ENCODE results near the gene MXD3.

MXD3 gene

GRCh38 chr5:177302354-177303110 is 9.2 kb downstream of the MXD3 start:
- no peak for DNase-seq

GRCh38 chr5:177301503-177302165 is 10.1 kb downstream of the MXD3 start:
- DNase-seq = no peak

- DNase-seq = no peak
These were observed 10.7 kb downstream of the MXD3 start for GRCh38 chr5:177300951-177301350.

GRCh38 chr5:177300236-177300880 is 11.3 kb downstream of the MXD3 start:
- no peak for DNase-seq

GRCh38 chr5:177299697-177300096 is 12.0 kb downstream of the MXD3 start:
- DNase-seq = no peak

GRCh38 chr5:177297922-177298321 is 13.8 kb downstream of the MXD3 start:
- DNase-seq = no peak

- DNase-seq = no peak
These were observed 15.1 kb downstream of the MXD3 start for GRCh38 chr5:177296581-177296980.

GRCh38 chr5:177295924-177296323 is 15.8 kb downstream of the MXD3 start:
- DNase-seq = no peak

GRCh38 chr5:177294632-177295031 is 17.1 kb downstream of the MXD3 start:
- no peak for DNase-seq

GRCh38 chr5:177293819-177294581 is 17.7 kb downstream of the MXD3 start:
- DNase-seq = no peak

GRCh38 chr5:177291735-177292134 is 20.0 kb downstream of the MXD3 start:
- no peak for DNase-seq

- DNase-seq = no peak
These were observed 20.7 kb downstream of the MXD3 start for GRCh38 chr5:177290816-177291596.

GRCh38 chr5:177288191-177288590 is 23.5 kb downstream of the MXD3 start:
- DNase-seq = no peak

GRCh38 chr5:177276886-177277285 is 34.8 kb downstream of the MXD3 start:
- no peak for DNase-seq

GRCh38 chr5:177275883-177276282 is 35.8 kb downstream of the MXD3 start:
- DNase-seq = no peak

- DNase-seq = no peak
These were observed 40.6 kb downstream of the MXD3 start for GRCh38 chr5:177271113-177271512.

GRCh38 chr5:177270653-177271052 is 41.0 kb downstream of the MXD3 start:
- no peak for DNase-seq

GRCh38 chr5:177269976-177270375 is 41.7 kb downstream of the MXD3 start:
- no peak for DNase-seq

- no peak for DNase-seq
These were observed 42.3 kb downstream of the MXD3 start for GRCh38 chr5:177269232-177269895.

GRCh38 chr5:177265395-177265794 is 46.3 kb downstream of the MXD3 start:
- DNase-seq = no peak

GRCh38 chr5:177264178-177264577 is 47.5 kb downstream of the MXD3 start:
- DNase-seq = no peak

- DNase-seq = no peak
These were observed 50.2 kb downstream of the MXD3 start for GRCh38 chr5:177261510-177261909.

All from NCI-H748 treated with DMSO at 0.1 percent for 48 hours (cell line).